Calu3 (cell line): ENCODE results near the gene RTN4RL1. TPM values are rescaled to one million over a fixed set of nuclear protein-coding genes. Genes with fewer than 3 reads are reported as not detected.

Source experiments
- BruUV-seq: library from RNA; stranded (reverse); fragments of 400-500 nt; replicated peaks from 2 replicates; lab custom pipeline; 2021; lab: Mats Ljungman, UMichigan
- CTCF ChIA-PET: fragments of 300-600 bp; sonication (Branson Sonifier 250); formaldehyde crosslinking; loops from one replicate; lab custom pipeline; 2022; ENCODE audit warnings: antibody characterized with exemption; lab: Charles Lee
- DNase-seq: peaks from one replicate; pipeline ENCODE4 v3.0.0; 2022
- H3K27ac Mint-ChIP-seq: one replicate; pipeline ENCODE4 v1.8.0; 2022; ENCODE audit warnings: mixed read lengths; ENCODE audit not compliant: unreplicated experiment
- H3K27me3 Mint-ChIP-seq: one replicate; pipeline ENCODE4 v1.8.0; 2022; ENCODE audit warnings: mixed read lengths; ENCODE audit not compliant: unreplicated experiment
- H3K36me3 Mint-ChIP-seq: one replicate; pipeline ENCODE4 v1.8.0; 2022; ENCODE audit warnings: mild to moderate bottlenecking, moderate library complexity, mixed read lengths; ENCODE audit not compliant: insufficient read depth, unreplicated experiment
- H3K4me1 Mint-ChIP-seq: one replicate; pipeline ENCODE4 v1.8.0; 2022; ENCODE audit warnings: mild to moderate bottlenecking, low read depth, mixed read lengths; ENCODE audit not compliant: unreplicated experiment
- H3K4me3 Mint-ChIP-seq: one replicate; pipeline ENCODE4 v1.8.0; 2022; ENCODE audit warnings: mild to moderate bottlenecking, low read depth, moderate library complexity, mixed read lengths; ENCODE audit not compliant: unreplicated experiment
- H3K9me3 Mint-ChIP-seq: one replicate; pipeline ENCODE4 v1.8.0; 2022; ENCODE audit warnings: low read depth, mixed read lengths; ENCODE audit not compliant: unreplicated experiment
- intact Hi-C: fragments of 100-400 bp; cut with micrococcal nuclease; formaldehyde crosslinking; loops from one replicate; pipeline ENCODE4 v1.10.0; 2022; ENCODE audit not compliant: unreplicated experiment
- total RNA-seq: library from RNA; stranded (reverse); gene quantifications from 2 replicates; pipeline ENCODE4 v1.2.3, GENCODE V29; 2022
- TF ChIP-seq, protein P1 (sequence below): fragments of 200-600 bp; IDR thresholded peaks from one replicate; pipeline ENCODE4 v1.8.0; 2022; ENCODE audit warnings: antibody characterized with exemption; ENCODE audit not compliant: unreplicated experiment

RTN4RL1 gene
- total RNA-seq, 1 experiment from 2014 or later, result not detected

DNA sequence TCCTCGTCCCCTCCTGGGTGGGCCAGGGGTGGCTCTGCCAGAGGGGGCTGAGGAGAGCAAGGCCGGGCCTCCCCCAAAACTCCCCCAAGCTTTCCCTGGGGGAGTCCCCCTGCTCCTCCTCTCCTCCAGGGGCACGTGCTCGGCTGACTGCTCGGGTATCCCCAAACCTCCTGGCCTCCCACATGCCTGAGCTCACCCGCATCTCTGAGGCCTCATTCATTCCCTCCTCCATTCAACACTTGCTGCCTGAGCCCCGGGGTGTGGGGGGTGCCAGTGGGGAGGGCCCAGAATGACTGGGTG, 83.1 kb downstream of the RTN4RL1 start:
- CTCF ChIA-PET, result no interaction called here
- TF ChIP-seq, protein P1, sequence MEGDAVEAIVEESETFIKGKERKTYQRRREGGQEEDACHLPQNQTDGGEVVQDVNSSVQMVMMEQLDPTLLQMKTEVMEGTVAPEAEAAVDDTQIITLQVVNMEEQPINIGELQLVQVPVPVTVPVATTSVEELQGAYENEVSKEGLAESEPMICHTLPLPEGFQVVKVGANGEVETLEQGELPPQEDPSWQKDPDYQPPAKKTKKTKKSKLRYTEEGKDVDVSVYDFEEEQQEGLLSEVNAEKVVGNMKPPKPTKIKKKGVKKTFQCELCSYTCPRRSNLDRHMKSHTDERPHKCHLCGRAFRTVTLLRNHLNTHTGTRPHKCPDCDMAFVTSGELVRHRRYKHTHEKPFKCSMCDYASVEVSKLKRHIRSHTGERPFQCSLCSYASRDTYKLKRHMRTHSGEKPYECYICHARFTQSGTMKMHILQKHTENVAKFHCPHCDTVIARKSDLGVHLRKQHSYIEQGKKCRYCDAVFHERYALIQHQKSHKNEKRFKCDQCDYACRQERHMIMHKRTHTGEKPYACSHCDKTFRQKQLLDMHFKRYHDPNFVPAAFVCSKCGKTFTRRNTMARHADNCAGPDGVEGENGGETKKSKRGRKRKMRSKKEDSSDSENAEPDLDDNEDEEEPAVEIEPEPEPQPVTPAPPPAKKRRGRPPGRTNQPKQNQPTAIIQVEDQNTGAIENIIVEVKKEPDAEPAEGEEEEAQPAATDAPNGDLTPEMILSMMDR, result no peak
- Mint-ChIP-seq H3K36me3 (no peaks in the 10 kb centered on the region), H3K27me3 (peaks cover 24% of the 10 kb centered on the region), H3K4me1 (peaks cover 8% of the 10 kb centered on the region), H3K9me3 (peaks cover 5% of the 10 kb centered on the region), H3K4me3 (no peak overlapping the region), H3K27ac (no peak overlapping the region)
- BruUV-seq, result no TSS peak
- intact Hi-C loops, result no loop called here
- no peak for DNase-seq

DNA sequence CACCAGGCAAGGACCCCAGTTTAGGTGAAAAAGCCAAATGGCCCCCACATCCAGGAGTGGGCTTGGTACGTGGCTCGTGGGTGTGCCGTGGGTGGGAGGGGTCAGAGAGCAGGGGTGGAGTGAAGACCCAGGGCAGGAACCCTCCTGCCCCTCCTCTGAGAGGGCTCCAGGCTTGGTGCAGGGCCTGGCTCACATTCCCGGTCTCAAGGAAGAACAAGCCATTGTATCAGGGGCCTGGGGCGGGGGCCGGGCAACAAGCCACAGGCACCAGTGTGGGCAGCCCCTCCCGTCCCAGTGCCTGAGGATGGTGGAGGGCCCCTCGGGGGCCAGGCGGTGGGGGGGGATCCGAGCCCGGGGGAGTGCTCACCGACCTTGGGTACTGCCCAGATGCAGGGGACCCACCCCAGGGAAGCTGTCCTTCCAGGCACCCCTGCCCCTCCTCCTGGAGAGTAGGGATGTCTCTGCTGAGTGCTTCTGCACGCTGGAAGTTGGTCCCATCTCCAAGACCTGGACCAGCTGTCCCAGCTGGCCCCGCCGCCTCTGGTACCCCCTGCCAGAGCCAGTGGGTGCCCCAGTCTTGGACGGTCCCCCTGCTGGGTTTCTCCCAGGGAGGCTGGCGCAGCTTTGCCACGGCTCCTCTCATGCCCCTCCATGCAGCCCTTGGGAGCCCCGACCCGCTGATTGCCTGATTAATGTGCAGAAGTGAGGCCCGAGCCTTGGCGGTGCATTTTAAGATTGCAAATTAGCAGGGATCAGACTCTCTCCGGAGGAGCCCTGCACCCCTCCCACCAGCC, 83.7 kb downstream of the RTN4RL1 start:
- Mint-ChIP-seq H3K4me1 (peaks cover 3% of the 10 kb centered on the region), H3K4me3 (no peak overlapping the region), H3K9me3 (peaks cover 2% of the 10 kb centered on the region), H3K36me3 (no peaks in the 10 kb centered on the region), H3K27ac (no peak overlapping the region), H3K27me3 (peaks cover 18% of the 10 kb centered on the region)
- CTCF ChIA-PET, result no interaction called here
- no TSS peak for BruUV-seq
- DNase-seq, result no peak
- intact Hi-C loops, result no loop called here
- TF ChIP-seq, protein P1, result no peak

DNA sequence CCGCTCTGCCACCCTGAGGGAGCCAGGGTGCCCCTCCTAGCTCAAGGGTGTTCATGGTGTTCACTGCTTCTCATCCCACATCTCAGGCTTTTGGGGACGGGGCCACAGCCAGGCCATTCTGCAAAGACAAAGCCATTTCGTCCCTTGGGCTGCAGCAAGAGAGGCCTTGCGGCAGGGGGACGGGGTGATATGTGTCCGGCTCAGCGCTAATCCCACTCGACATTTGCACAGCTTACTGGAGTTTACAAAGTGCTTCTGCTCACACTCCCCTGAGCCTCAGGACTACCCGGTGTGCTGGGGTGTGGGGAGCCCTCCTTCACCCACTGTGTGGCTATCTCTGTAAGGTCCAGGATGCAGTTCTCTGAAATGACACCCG, 84.3 kb downstream of the RTN4RL1 start:
- no peaks in the 10 kb centered on the region for H3K36me3 Mint-ChIP-seq
- no TSS peak for BruUV-seq
- no peaks in the 10 kb centered on the region for H3K9me3 Mint-ChIP-seq
- TF ChIP-seq, protein P1, result no peak
- peaks cover 13% of the 10 kb centered on the region for H3K27me3 Mint-ChIP-seq
- H3K4me1 Mint-ChIP-seq, result no peaks in the 10 kb centered on the region
- no peak overlapping the region for H3K4me3 Mint-ChIP-seq
- no peak overlapping the region for H3K27ac Mint-ChIP-seq
- DNase-seq, result no peak
- intact Hi-C loops, result no loop called here
- CTCF ChIA-PET, result no interaction called here

DNA sequence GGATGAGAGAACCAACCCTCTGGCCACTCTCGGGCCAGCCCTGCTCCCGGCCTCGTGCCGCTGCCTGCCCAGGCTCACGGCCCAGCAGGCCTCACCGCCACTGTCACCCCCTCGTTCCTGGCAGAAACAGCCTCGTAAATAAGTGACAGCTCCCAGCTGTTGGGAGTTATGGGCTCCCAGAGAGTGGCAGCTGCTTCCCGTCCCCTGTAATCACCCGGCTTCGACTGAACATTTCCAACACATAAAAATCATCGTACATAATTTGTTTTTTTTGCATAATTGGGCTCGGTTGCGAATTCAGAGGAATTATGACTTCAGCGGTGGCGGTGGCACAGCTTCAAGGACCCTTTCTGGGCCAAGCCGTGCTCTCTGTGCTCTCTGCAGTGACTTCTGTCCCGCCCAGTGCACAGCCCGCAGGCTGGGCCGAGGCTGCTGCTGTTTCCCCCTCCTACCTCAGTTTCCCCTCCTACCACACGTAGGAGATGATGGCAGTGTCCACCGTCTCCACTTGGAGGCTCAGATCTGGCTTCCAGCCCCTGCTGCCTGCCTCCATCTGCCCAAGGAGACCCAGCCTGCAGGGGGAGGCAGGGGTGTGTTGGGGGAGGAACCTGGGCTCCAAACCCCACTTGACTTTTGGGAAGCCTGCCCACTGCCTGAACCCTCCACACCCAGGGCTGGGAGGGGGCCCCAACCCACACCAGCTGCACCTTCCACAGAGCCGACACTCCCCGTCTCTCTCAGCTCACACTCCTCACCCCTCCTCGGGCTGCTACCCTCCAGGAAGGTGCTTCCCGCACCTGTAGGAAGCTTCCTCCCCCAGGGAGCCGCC, 84.9 kb downstream of the RTN4RL1 start:
- H3K4me1 Mint-ChIP-seq, result no peaks in the 10 kb centered on the region
- H3K4me3 Mint-ChIP-seq, result no peak overlapping the region
- no peaks in the 10 kb centered on the region for H3K36me3 Mint-ChIP-seq
- DNase-seq, result no peak
- no peaks in the 10 kb centered on the region for H3K9me3 Mint-ChIP-seq
- CTCF ChIA-PET, result no interaction called here
- no TSS peak for BruUV-seq
- TF ChIP-seq, protein P1, result no peak
- peaks cover 19% of the 10 kb centered on the region for H3K27me3 Mint-ChIP-seq
- no peak overlapping the region for H3K27ac Mint-ChIP-seq
- intact Hi-C loops, result no loop called here
